Activated CD8-positive, alpha-beta memory T cell treated with anti-CD3 and anti-CD28 coated beads, Interleukin-2, amount 10 ng/mL, durations not matched to agents 7 days and 5 days (primary cell): ENCODE data around the gene MACROD2. TPM values are rescaled to one million over a fixed set of nuclear protein-coding genes. Genes with fewer than 3 reads are reported as not detected.
"Not testable (repeated sequence)": the region's sequence is repeated elsewhere in the genome, so short reads cannot be mapped to it uniquely, and the experiment has no call there.

ENCODE experiments used
- ATAC-seq: fragments of 150-1000 bp; cut with Tn5 transposase; one replicate; pipeline ENCODE4 v1.10.0; 2021; ENCODE audit warnings: moderate library complexity
- CTCF ChIA-PET: fragments of 350-600 bp; sonication (Branson Sonifier 250); formaldehyde crosslinking; loops from one replicate; lab custom pipeline; 2021; ENCODE audit warnings: antibody characterized with exemption; lab: Charles Lee
- DNase-seq: peaks from one replicate; pipeline ENCODE4 v3.0.0-alpha.2; 2020
- H3K27ac Mint-ChIP-seq: one replicate; pipeline ENCODE4 v1.8.0; 2021; ENCODE audit warnings: mild to moderate bottlenecking, mixed read lengths
- H3K27me3 Mint-ChIP-seq: one replicate; pipeline ENCODE4 v1.8.0; 2021; ENCODE audit warnings: mixed read lengths
- H3K36me3 Mint-ChIP-seq: one replicate; pipeline ENCODE4 v1.8.0; 2021; ENCODE audit warnings: mild to moderate bottlenecking, mixed read lengths
- H3K4me1 Mint-ChIP-seq: one replicate; pipeline ENCODE4 v1.8.0; 2021; ENCODE audit warnings: mixed read lengths
- H3K4me3 Mint-ChIP-seq: one replicate; pipeline ENCODE4 v1.8.0; 2021; ENCODE audit warnings: mild to moderate bottlenecking, moderate library complexity, mixed read lengths
- H3K9me3 Mint-ChIP-seq: one replicate; pipeline ENCODE4 v1.8.0; 2022; ENCODE audit warnings: low read depth, mixed read lengths
- total RNA-seq, 2 experiments: library from RNA; stranded (reverse); gene quantifications; one replicate each; pipeline ENCODE4 v1.2.3, GENCODE V29; 2021

MACROD2 gene
- total RNA-seq, 2 experiments from 2014 or later: not detected

- no peaks in the 10 kb centered on the region for H3K4me1 Mint-ChIP-seq
- CTCF ChIA-PET: no interaction called here
- peaks cover 10% of the 10 kb centered on the region for H3K9me3 Mint-ChIP-seq
- DNase-seq (no peak), ATAC-seq (no peak)
- H3K4me3 Mint-ChIP-seq: no peak overlapping the region
- H3K36me3 Mint-ChIP-seq: no peaks in the 10 kb centered on the region
- H3K27ac Mint-ChIP-seq: no peak overlapping the region
- no peaks in the 10 kb centered on the region for H3K27me3 Mint-ChIP-seq
These were observed 996.8 kb downstream of the MACROD2 start for GRCh38 chr20:14992153-14992552.

DNA sequence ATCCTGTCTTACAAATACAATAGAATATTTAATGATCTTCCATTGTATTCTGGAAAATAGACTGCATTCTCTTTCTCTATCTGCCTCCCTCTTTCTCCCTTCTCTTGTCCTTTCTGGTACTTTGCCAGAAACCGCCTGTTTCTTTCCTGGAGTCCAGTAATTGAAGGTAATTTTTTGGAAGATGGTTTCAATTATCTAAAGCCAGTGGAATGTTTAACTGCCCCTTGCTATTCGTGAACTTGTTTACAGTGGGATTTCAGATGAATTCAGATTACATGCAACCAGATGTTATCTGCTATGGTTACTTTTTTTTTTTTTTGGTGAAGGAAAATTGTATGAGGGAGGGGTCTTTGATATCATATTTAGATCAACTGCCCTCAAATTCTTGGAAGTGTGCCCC is 997.6 kb downstream of the MACROD2 start:
- Mint-ChIP-seq H3K36me3 (no peaks in the 10 kb centered on the region), H3K4me3 (no peak overlapping the region), H3K27ac (no peak overlapping the region), H3K4me1 (no peaks in the 10 kb centered on the region), H3K27me3 (no peaks in the 10 kb centered on the region), H3K9me3 (peaks cover 12% of the 10 kb centered on the region)
- CTCF ChIA-PET: no interaction called here
- ATAC-seq (no peak), DNase-seq (no peak)

GRCh38 chr20:14996883-14997672 is 1001.8 kb downstream of the MACROD2 start:
- Mint-ChIP-seq H3K27ac (no peak overlapping the region), H3K9me3 (peaks cover 14% of the 10 kb centered on the region), H3K4me1 (no peaks in the 10 kb centered on the region), H3K36me3 (no peaks in the 10 kb centered on the region), H3K4me3 (no peak overlapping the region), H3K27me3 (no peaks in the 10 kb centered on the region)
- CTCF ChIA-PET: no interaction called here
- DNase-seq: no peak
- no peak for ATAC-seq

GRCh38 chr20:14997791-14998190 is 1002.5 kb downstream of the MACROD2 start:
- Mint-ChIP-seq H3K9me3 (peaks cover 14% of the 10 kb centered on the region), H3K36me3 (no peaks in the 10 kb centered on the region), H3K27ac (no peak overlapping the region), H3K4me3 (no peak overlapping the region), H3K4me1 (no peaks in the 10 kb centered on the region), H3K27me3 (no peaks in the 10 kb centered on the region)
- CTCF ChIA-PET: no interaction called here
- ATAC-seq (no peak), DNase-seq (no peak)

DNA sequence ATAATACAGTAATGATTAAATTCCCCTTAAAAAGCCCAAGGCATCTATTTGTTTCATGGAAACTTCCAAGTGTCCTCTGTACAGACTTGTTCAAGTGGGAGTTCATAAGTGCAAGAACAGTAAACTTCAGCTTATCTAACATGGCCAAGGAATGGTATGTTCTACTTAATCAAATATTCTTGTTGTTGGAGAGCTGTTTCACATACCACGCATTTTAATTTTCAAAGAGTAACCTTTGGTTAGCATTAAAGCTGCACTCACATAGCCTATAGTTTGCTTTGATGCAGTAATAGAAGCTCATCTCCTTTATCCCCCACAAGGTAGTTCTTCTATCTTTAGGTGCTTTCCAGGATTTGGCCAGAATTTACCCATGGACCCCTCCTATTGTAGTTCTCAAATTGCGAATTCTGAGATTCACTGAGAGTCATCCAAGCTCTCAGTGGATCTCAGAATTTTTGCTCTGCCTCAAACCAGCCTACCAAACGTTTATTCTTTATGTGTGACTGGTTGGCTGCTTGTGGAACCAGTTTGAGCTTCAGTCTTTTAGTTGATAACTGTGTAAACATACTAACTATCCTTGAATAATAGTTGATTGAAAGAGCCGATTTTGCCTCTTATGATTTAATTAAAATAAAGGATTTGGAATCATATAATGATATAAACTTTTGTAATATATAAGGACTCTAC is 1010.1 kb downstream of the MACROD2 start:
- ATAC-seq (no peak), DNase-seq (no peak)
- no peaks in the 10 kb centered on the region for H3K27me3 Mint-ChIP-seq
- peaks cover 15% of the 10 kb centered on the region for H3K9me3 Mint-ChIP-seq
- H3K4me1 Mint-ChIP-seq: no peaks in the 10 kb centered on the region
- CTCF ChIA-PET: no interaction called here
- no peak overlapping the region for H3K27ac Mint-ChIP-seq
- no peak overlapping the region for H3K4me3 Mint-ChIP-seq
- no peaks in the 10 kb centered on the region for H3K36me3 Mint-ChIP-seq

GRCh38 chr20:15011631-15012030 is 1016.3 kb downstream of the MACROD2 start:
- peaks cover 11% of the 10 kb centered on the region for H3K9me3 Mint-ChIP-seq
- H3K4me1 Mint-ChIP-seq: no peaks in the 10 kb centered on the region
- H3K36me3 Mint-ChIP-seq: no peaks in the 10 kb centered on the region
- H3K27ac Mint-ChIP-seq: no peak overlapping the region
- CTCF ChIA-PET: no interaction called here
- no peak overlapping the region for H3K4me3 Mint-ChIP-seq
- H3K27me3 Mint-ChIP-seq: no peaks in the 10 kb centered on the region
- no peak for DNase-seq
- no peak for ATAC-seq

DNA sequence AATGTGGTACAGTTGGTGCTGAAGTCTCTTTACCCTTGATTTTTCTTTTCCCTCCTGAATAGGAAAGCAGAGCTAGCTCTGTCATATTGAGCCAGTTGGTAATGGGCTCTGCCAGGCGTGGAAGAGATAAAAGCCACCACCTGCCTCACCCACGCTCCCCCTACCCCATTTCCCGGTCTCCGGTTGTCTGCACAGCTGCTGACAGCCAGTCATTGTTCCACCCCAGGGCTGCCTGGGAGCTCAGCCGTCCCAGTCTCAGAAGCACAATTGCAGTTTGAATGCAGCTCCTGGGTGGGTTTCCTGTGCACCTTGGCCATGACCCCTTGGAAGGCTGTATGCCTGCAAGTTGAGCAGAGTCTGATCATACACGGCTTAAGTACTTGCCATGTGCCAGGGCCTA is 1017.2 kb downstream of the MACROD2 start:
- H3K4me3 Mint-ChIP-seq: no peak overlapping the region
- DNase-seq: no peak
- H3K9me3 Mint-ChIP-seq: peaks cover 10% of the 10 kb centered on the region
- H3K4me1 Mint-ChIP-seq: no peaks in the 10 kb centered on the region
- no peak for ATAC-seq
- CTCF ChIA-PET: no interaction called here
- no peaks in the 10 kb centered on the region for H3K36me3 Mint-ChIP-seq
- no peak overlapping the region for H3K27ac Mint-ChIP-seq
- H3K27me3 Mint-ChIP-seq: no peaks in the 10 kb centered on the region

DNA sequence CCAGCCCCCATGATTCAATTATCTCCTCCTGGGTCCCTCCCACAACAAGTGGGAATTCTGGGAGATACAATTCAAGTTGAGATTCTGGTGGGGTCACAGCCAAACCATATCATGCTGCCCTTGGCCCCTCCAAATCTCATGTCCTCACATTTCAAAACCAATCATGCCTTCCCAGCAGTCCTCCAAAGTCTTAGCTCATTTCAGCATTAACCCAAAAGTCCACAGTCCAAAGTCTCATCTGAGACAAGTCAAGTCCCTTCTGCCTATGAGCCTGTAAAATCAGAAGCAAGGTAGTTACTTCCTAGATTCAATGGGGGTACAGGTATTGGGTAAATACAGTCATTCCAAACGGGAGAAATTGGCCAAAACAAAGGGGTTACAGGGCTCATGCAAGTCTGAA is 1021.6 kb downstream of the MACROD2 start:
- H3K9me3 Mint-ChIP-seq, H3K27ac Mint-ChIP-seq, ATAC-seq, H3K4me1 Mint-ChIP-seq, H3K36me3 Mint-ChIP-seq, H3K27me3 Mint-ChIP-seq, DNase-seq, CTCF ChIA-PET, H3K4me3 Mint-ChIP-seq: not testable (repeated sequence)

- CTCF ChIA-PET: no interaction called here
- no peak overlapping the region for H3K4me3 Mint-ChIP-seq
- H3K4me1 Mint-ChIP-seq: no peaks in the 10 kb centered on the region
- DNase-seq: no peak
- no peaks in the 10 kb centered on the region for H3K27me3 Mint-ChIP-seq
- no peak overlapping the region for H3K27ac Mint-ChIP-seq
- ATAC-seq: no peak
- peaks cover 6% of the 10 kb centered on the region for H3K9me3 Mint-ChIP-seq
- no peaks in the 10 kb centered on the region for H3K36me3 Mint-ChIP-seq
These were observed 1023.6 kb downstream of the MACROD2 start for GRCh38 chr20:15018966-15019365.

DNA sequence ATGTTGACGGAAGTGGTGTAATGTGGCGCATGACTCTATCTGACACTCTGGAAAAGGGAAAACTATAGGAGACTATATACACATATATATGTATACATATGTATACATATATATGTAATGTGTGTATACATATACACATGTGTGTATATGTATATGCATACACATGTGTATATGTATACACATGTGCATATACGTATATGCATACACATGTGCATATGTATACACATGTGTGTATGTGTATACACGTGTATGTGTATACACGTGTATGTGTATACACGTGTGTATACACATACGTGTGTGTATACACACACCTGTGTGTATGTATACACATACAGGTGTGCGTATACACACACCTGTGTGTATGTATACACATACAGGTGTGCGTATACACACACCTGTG is 1025.5 kb downstream of the MACROD2 start:
- Mint-ChIP-seq H3K4me3 (no peak overlapping the region), H3K27ac (no peak overlapping the region), H3K36me3 (no peaks in the 10 kb centered on the region), H3K27me3 (no peaks in the 10 kb centered on the region), H3K9me3 (peaks cover 6% of the 10 kb centered on the region), H3K4me1 (no peaks in the 10 kb centered on the region)
- DNase-seq (no peak), ATAC-seq (no peak)
- CTCF ChIA-PET: no interaction called here

DNA sequence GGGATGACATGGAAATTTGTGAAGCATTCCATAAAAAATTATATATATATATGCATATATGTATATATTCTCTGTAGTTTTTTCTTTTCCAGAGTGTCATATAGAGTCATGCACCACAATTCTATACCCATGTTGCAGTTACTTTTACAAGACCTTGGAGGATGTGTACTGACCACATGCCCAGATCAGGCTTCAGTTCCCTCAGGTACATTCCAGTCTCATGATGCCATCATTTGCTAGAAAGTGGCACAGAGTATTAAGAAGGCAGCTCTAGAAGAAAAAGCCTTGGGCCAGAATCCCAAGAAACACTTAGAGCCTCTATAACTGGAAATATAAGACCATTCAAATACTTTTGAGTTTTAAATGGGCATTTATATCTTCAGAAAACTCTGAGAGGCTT is 1027.6 kb downstream of the MACROD2 start:
- H3K9me3 Mint-ChIP-seq: peaks cover 6% of the 10 kb centered on the region
- H3K27ac Mint-ChIP-seq: no peak overlapping the region
- DNase-seq (no peak), ATAC-seq (no peak)
- H3K36me3 Mint-ChIP-seq: no peaks in the 10 kb centered on the region
- no peaks in the 10 kb centered on the region for H3K27me3 Mint-ChIP-seq
- H3K4me3 Mint-ChIP-seq: no peak overlapping the region
- H3K4me1 Mint-ChIP-seq: no peaks in the 10 kb centered on the region
- CTCF ChIA-PET: no interaction called here

DNA sequence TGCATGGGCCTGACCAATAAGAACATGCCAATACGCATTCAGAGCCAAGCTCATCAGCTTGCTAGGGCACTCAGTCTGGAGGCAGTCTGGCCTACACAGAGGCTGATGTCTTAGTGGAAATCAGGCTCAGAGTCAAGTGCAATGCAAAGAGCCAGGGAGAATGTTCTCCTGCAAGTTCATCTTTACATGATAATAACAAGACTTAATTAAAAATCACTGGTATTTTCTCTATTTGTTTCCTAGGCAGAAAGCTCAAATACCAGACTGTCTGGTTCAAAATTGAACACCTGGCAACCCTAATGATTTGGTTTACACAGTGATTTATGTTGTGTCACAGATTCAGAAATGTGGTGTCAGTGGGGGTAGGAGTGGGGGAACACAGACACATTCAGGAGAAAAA is 1031.4 kb downstream of the MACROD2 start:
- no peaks in the 10 kb centered on the region for H3K27me3 Mint-ChIP-seq
- CTCF ChIA-PET: no interaction called here
- ATAC-seq (no peak), DNase-seq (no peak)
- no peaks in the 10 kb centered on the region for H3K4me1 Mint-ChIP-seq
- peaks cover 17% of the 10 kb centered on the region for H3K9me3 Mint-ChIP-seq
- H3K4me3 Mint-ChIP-seq: no peak overlapping the region
- no peak overlapping the region for H3K27ac Mint-ChIP-seq
- no peaks in the 10 kb centered on the region for H3K36me3 Mint-ChIP-seq

DNA sequence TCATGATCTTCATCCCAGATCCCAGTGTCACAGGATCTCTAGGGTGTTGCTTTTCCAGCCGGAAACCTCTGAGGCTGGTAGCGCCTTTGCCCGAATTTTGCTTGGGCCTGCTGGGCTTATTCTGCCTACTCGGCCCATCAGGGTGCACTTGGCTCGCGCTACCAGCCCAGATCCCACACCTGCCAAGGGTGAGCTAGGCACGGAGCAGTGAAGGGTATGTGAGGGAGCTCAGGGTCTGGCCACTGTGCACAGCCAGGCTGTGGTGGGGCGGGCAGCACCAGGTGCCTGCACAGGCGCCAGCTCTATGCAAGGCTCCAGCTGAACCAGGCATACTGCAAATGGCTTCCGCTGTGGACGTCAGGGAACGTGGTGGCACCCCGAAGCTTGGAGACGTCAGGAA is 1035.5 kb downstream of the MACROD2 start:
- no peaks in the 10 kb centered on the region for H3K27me3 Mint-ChIP-seq
- CTCF ChIA-PET: no interaction called here
- H3K4me3 Mint-ChIP-seq: no peak overlapping the region
- no peaks in the 10 kb centered on the region for H3K4me1 Mint-ChIP-seq
- no peak for DNase-seq
- no peak overlapping the region for H3K27ac Mint-ChIP-seq
- no peaks in the 10 kb centered on the region for H3K36me3 Mint-ChIP-seq
- no peak for ATAC-seq
- H3K9me3 Mint-ChIP-seq: peaks cover 20% of the 10 kb centered on the region
